Measurements from ENCODE around the gene PAPPA2.

GRCh38 chr1:176469450-176470010 is 6.6 kb downstream of the PAPPA2 start:
- TF ChIP-seq CTCF (conservative IDR thresholded peaks at IDR 0.05) (no peak), ZFX (IDR thresholded peaks at IDR 0.05) (no peak)
